Transverse colon (tissue), 4 donors: Measurements from ENCODE around the gene SERINC5.

ENCODE experiments used
- EP300 ChIP-seq: sonication (generic); formaldehyde crosslinking; IDR thresholded peaks from one replicate; pipeline ENCODE4 v1.6.1; 2017; ENCODE audit warnings: antibody characterized with exemption, low read depth
- POLR2A ChIP-seq: fragments of 450-650 bp; IDR thresholded peaks from one replicate; pipeline ENCODE4 v1.6.1; 2016; ENCODE audit warnings: antibody characterized with exemption, mild to moderate bottlenecking, moderate library complexity
- POLR2AphosphoS5 ChIP-seq, 3 donors: sonication (generic); formaldehyde crosslinking; IDR thresholded peaks; one replicate each; pipeline ENCODE4 v1.6.1; 2016; ENCODE audit warnings: antibody characterized with exemption in 3 of 3
- TF ChIP-seq, protein P1 (sequence below), 5 experiments: fragments of 200-600 bp in 3 of 5; fragments of 450-650 bp in 2 of 5; sonication (generic) in 3 of 5; IDR thresholded peaks; 1 replicate in 2 of 5; 2 replicates in 3 of 5; pipeline ENCODE4 v1.5.1; 2016 to 2017; ENCODE audit warnings: antibody characterized with exemption in 5 of 5, inconsistent platforms in 3 of 5, mild to moderate bottlenecking in 2 of 5, moderate library complexity in 1 of 5

DNA sequence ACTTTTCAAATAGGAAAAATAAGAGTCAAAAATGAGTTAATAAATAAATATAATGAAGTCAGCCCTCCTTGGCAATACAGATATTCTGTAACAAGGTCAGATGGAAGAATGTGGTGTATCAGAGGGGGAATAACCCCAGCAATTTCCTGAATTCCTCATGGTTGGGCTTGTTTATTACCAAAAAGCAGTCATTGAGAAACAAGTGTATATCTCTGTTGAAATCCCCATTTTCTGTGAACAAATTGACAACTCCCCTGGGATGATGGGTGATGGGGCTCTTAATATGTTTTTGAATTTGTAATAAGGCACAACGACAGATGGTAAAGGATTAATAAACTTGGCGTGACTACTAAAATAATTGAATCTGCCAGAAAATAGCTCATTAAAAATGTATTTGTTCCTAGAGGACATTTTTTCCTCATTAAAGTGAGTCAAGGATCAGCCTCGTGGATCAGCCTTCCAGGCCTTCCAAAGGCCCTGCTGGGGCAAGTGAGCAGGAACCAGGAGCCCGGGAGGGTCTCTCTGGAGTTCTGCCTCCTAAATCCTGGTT lies 186.5 kb downstream of the SERINC5 start:
- TF ChIP-seq, protein P1, sequence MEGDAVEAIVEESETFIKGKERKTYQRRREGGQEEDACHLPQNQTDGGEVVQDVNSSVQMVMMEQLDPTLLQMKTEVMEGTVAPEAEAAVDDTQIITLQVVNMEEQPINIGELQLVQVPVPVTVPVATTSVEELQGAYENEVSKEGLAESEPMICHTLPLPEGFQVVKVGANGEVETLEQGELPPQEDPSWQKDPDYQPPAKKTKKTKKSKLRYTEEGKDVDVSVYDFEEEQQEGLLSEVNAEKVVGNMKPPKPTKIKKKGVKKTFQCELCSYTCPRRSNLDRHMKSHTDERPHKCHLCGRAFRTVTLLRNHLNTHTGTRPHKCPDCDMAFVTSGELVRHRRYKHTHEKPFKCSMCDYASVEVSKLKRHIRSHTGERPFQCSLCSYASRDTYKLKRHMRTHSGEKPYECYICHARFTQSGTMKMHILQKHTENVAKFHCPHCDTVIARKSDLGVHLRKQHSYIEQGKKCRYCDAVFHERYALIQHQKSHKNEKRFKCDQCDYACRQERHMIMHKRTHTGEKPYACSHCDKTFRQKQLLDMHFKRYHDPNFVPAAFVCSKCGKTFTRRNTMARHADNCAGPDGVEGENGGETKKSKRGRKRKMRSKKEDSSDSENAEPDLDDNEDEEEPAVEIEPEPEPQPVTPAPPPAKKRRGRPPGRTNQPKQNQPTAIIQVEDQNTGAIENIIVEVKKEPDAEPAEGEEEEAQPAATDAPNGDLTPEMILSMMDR (IDR thresholded peaks at IDR 0.05): no peak
- no peak for TF ChIP-seq POLR2A
- no peak for TF ChIP-seq EP300
- TF ChIP-seq POLR2AphosphoS5 (IDR thresholded peaks at IDR 0.05): no peak
